GM10266 (cell line): Measurements from ENCODE around the gene CCDC63.

Experiments used
- DNase-seq: peaks from one replicate; pipeline ENCODE4 v3.0.0; 2012; ENCODE audit errors: extremely low spot score
- TF ChIP-seq, protein P1 (sequence below): IDR thresholded peaks from 2 replicates; pipeline ENCODE4 v1.5.1; 2012; ENCODE audit warnings: mild to moderate bottlenecking, low read depth; ENCODE audit not compliant: control insufficient read depth, insufficient read depth; ENCODE audit errors: missing control alignments

Gene CCDC63

DNA sequence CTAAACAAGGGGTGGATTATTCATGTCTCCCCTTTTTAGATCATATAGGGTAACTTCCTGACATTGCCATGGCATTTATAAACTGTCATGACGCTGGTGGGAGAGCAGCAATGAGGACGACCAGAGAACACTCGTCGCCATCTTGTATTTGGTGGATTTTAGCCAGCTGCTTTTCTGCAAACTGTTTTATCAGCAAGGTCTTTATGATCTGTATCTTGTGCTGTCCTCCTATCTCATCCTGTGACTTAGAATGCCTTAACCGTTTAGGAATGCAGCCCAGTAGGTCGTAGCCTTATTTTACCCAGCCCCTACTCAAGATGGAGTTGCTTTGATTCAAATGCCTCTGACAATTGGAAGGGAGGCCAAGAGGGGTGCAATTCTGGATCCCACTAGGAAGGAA lies 5.8 kb upstream of the CCDC63 start:
- TF ChIP-seq, protein P1, sequence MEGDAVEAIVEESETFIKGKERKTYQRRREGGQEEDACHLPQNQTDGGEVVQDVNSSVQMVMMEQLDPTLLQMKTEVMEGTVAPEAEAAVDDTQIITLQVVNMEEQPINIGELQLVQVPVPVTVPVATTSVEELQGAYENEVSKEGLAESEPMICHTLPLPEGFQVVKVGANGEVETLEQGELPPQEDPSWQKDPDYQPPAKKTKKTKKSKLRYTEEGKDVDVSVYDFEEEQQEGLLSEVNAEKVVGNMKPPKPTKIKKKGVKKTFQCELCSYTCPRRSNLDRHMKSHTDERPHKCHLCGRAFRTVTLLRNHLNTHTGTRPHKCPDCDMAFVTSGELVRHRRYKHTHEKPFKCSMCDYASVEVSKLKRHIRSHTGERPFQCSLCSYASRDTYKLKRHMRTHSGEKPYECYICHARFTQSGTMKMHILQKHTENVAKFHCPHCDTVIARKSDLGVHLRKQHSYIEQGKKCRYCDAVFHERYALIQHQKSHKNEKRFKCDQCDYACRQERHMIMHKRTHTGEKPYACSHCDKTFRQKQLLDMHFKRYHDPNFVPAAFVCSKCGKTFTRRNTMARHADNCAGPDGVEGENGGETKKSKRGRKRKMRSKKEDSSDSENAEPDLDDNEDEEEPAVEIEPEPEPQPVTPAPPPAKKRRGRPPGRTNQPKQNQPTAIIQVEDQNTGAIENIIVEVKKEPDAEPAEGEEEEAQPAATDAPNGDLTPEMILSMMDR: no peak
- no peak for DNase-seq

DNA sequence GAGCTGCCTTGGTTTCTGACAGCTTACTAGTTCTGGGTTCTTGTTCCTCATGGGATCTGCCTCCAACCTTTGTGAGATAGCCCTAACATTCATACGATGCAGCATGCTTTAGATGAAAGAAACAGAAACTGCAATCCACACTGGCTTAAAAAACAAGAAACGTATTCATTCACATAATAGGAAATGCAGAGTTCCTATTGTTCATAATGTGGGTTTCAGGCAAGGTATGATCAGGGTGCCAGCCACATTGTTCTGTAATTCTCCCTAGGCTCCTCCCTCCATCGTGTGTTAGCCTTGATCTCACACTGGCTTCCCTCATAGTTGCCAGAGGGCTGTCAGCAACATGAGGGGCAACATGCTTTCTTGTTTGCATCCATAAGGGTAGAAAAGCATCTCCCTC lies 2.7 kb upstream of the CCDC63 start:
- TF ChIP-seq, protein P1: no peak
- no peak for DNase-seq

DNA sequence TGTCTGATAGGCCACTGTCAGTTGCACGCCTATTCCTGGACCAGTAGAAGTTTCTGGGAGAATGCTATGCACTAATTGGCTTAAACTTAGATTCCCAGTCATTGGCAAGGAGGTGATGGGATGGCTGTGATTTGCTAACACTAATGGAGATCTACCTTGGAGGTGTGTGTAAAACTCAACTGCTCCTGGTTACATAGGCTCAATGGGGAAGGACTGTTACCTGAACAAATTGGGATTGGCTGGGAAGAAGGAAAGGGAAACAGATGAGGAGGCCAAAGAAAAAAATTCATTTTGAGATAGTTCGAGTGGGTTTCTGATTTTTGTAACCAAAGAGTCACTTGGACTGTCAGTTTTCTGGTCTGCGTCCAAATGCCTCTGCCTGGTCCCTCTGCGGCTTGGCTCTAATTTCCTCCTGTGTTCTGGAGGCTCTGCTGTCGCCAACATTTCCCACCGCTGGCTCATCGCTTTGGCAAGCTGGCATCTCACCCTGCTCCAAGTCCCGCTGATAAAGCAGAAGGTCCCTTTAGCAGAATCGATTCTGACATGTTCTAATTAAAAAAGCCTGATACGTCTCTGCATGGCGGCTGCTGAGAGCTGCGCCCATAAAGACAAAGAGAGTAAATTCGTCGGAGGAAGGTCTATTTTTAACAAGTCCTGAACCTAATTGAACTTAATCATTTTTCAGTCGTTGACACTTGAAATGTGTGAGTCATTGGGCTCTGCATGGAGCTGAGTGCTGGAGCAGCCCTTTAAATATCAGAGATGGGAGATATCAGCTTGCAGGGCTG lies 2.0 kb upstream of the CCDC63 start:
- TF ChIP-seq, protein P1: no peak
- DNase-seq: no peak

DNA sequence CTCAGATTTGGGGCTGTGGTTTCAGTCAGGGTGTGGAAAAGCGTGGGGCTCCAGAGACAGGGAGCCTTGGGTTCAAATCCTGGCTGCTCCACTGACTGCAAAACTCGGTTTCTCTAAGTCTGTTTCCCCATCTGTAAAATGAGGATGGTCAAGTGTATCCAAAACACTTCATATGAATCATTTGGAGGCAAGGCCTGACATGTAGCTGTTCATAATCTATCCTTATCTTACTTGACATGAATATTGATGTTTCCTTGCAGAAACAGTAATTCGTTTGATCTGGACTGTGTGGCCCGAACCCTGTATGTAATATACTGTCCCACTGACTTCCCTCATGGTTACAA lies 1.5 kb upstream of the CCDC63 start:
- TF ChIP-seq, protein P1: no peak
- no peak for DNase-seq

DNA sequence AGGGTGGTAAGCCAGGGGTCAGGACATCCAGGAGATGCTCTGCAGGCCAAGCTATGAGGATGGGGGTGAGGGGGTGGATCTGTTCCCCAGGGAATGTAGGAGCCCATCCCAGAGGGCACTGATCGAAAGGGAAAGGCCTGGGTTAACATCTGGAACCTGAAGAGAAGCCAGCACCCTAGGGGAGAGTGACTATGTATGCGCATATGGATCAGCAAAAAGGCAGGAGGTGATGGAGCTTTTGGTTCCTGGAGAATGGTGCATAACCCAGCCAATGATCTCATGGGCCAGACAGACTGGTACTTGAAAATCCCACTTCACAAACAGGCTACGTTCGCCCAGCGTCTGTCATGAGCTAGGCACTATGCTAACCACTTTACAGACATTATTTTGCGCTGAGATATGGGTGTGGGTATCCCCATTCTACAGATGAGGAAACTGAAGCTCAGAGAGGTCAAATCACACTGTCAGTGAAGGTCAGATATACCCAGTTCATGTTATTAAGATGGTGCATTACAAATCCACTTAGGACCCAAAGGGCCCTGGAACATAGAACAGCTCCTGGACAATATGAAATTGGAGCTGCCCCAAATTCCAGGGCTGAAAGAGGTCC lies 1.6 kb downstream of the CCDC63 start:
- TF ChIP-seq, protein P1: no peak
- DNase-seq: no peak

DNA sequence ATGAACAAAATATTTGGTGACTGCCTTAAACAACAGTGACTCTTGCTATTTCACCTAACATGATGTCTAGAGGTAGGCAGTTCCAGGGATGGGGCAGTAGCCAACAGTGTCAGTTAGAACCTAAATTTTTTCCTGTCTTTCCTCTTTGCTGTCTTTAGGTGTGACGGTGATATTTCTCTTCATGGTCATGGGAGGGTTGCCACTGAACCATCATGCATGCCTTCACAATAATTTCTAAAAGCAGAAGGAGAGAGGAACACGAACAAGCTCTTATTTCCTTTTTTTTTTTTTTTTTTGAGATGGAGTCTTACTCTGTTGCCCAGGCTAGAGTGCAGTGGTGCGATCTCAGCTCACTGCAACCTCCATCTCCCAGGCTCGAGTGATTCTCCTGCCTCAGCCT lies 2.4 kb downstream of the CCDC63 start:
- TF ChIP-seq, protein P1: no peak
- no peak for DNase-seq

DNA sequence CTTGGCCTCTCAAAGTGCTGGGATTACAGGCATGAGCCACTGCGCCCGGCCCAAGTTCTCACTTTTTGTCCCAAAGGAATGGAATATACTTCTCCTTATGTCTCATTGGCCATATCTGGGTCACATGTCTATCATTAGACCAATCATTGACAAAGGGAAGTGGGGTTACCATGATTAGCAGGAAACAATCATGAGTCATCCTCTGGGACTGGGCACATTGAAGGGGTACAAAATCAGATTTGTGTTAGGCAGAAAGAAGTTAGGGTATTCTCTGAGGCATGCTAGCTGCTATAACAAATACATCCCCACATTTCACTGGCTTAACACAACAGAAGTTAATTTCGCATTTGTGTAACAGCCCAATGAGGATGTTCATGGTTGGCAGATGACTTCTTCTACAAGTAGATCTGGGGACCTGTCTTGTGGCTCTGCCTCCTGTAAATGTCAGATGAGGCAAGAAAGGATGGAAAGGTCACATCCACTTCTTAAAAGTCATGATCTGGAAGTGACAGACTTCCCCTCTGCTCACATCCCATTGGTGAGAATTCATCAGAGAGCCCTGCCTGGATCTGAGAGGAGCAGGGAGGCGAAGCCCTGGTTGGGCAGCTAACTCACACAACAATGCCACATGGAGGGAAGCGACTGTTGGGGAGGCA lies 3.1 kb downstream of the CCDC63 start:
- no peak for DNase-seq
- TF ChIP-seq, protein P1: no peak
